ENCODE measurements around the gene TTLL4. TPM values are rescaled to one million over a fixed set of nuclear protein-coding genes. Genes with fewer than 3 reads are reported as not detected.

Gene TTLL4
- 19.0 TPM for total RNA-seq
- polyA plus RNA-seq = 1 to 10 TPM; 4.1 to 6.7 (median 4.8) TPM

- H3K9me3 Mint-ChIP-seq = no peaks in the 10 kb centered on the region
- H3K36me3 Mint-ChIP-seq = peaks cover 6% of the 10 kb centered on the region
- peak within 1 kb of the TSS; percentile 82 for H3K27ac ChIP-seq (ENCODE audit: insufficient read depth, low read length, poor library complexity, severe bottlenecking)
- H3K4me3 ChIP-seq (ENCODE audit: low read depth, low read length) = peak within 1 kb of the TSS; percentile 88
- peak within 1 kb of the TSS; percentile 29 to 98 (median 83) for H3K27ac Mint-ChIP-seq
- no peaks in the 10 kb centered on the region for H3K9me3 ChIP-seq (ENCODE audit: control insufficient read depth in 2 of 2, low read length in 2 of 2)
- peaks cover 2% of the 10 kb centered on the region for H3K36me3 ChIP-seq (ENCODE audit: control insufficient read depth, insufficient read depth, low read length)
- no peaks in the 10 kb centered on the region for H3K27me3 Mint-ChIP-seq
- H3K4me3 Mint-ChIP-seq = peak within 1 kb of the TSS; percentile 94 to 97 (median 96)
- peaks cover 14% of the 10 kb centered on the region for H3K4me1 ChIP-seq (ENCODE audit: control insufficient read depth, insufficient read depth, low read length, poor library complexity, severe bottlenecking)
- ATAC-seq (ENCODE audit: low read depth in 2 of 2) (peak; percentile 98), DNase-seq (peak; percentile 98 to 99 (median 99))
- H3K4me1 Mint-ChIP-seq = peaks cover 5 to 28% (median 16%) of the 10 kb centered on the region in 4 donors
- no peaks in the 10 kb centered on the region for H3K27me3 ChIP-seq (ENCODE audit: control insufficient read depth, insufficient read depth, low read length)
Measured at GRCh38 chr2:218710687-218711549, at the start of gene TTLL4. TSS of gene TTLL4 (plus strand) at chr2:218710835. CDS start at chr2:218737677, 26,842 bp downstream.

DNA sequence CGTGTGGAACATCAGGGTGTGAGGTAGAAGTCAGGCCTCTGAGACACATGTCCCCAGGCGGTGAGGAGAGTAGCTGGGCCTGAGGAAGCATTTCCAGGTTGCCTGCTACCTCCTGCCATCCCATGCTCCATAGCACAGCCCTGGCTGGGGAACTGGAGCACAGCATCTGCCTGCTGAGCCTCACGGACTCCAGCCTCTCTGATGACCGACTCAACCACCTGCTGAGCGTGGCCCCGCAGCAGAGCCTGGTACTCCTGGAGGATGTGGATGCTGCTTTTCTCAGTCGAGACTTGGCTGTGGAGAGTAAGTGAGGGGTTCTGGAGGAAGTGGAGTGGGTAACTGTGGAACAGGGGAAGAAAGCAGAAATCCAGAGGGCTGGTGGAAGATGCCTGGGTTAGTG, 48.3 kb upstream of the TTLL4 start:
- Mint-ChIP-seq H3K27ac (no peak overlapping the region), H3K36me3 (peaks cover 45% of the 10 kb centered on the region), H3K27me3 (no peaks in the 10 kb centered on the region), H3K4me3 (peak overlapping the region in 1 of 4 donors; percentile 71), H3K4me1 (peaks cover 13 to 31% (median 23%) of the 10 kb centered on the region in 4 donors), H3K9me3 (no peaks in the 10 kb centered on the region)
- Histone ChIP-seq H3K9me3 (ENCODE audit: control insufficient read depth in 2 of 2, low read length in 2 of 2) (no peaks in the 10 kb centered on the region), H3K27me3 (ENCODE audit: control insufficient read depth, insufficient read depth, low read length) (no peaks in the 10 kb centered on the region), H3K4me3 (ENCODE audit: low read depth, low read length) (no peak overlapping the region), H3K27ac (ENCODE audit: insufficient read depth, low read length, poor library complexity, severe bottlenecking) (no peak overlapping the region), H3K36me3 (ENCODE audit: control insufficient read depth, insufficient read depth, low read length) (peaks cover 50% of the 10 kb centered on the region), H3K4me1 (ENCODE audit: control insufficient read depth, insufficient read depth, low read length, poor library complexity, severe bottlenecking) (peaks cover 17% of the 10 kb centered on the region)
- DNase-seq (no peak), ATAC-seq (ENCODE audit: low read depth in 2 of 2) (no peak)

- Mint-ChIP-seq H3K4me1 (peaks cover 10 to 28% (median 20%) of the 10 kb centered on the region in 4 donors), H3K36me3 (peaks cover 47% of the 10 kb centered on the region), H3K9me3 (no peaks in the 10 kb centered on the region), H3K27me3 (no peaks in the 10 kb centered on the region), H3K27ac (no peak overlapping the region), H3K4me3 (peak overlapping the region in 1 of 4 donors; percentile 71)
- no peaks in the 10 kb centered on the region for H3K9me3 ChIP-seq (ENCODE audit: control insufficient read depth in 2 of 2, low read length in 2 of 2)
- H3K27me3 ChIP-seq (ENCODE audit: control insufficient read depth, insufficient read depth, low read length) = no peaks in the 10 kb centered on the region
- DNase-seq = no peak
- no peak overlapping the region for H3K27ac ChIP-seq (ENCODE audit: insufficient read depth, low read length, poor library complexity, severe bottlenecking)
- ATAC-seq (ENCODE audit: low read depth in 2 of 2) = no peak
- H3K4me3 ChIP-seq (ENCODE audit: low read depth, low read length) = no peak overlapping the region
- peaks cover 17% of the 10 kb centered on the region for H3K4me1 ChIP-seq (ENCODE audit: control insufficient read depth, insufficient read depth, low read length, poor library complexity, severe bottlenecking)
- H3K36me3 ChIP-seq (ENCODE audit: control insufficient read depth, insufficient read depth, low read length) = peaks cover 55% of the 10 kb centered on the region
Measured at GRCh38 chr2:218662827-218663226, 47.8 kb upstream of the TTLL4 start.

DNA sequence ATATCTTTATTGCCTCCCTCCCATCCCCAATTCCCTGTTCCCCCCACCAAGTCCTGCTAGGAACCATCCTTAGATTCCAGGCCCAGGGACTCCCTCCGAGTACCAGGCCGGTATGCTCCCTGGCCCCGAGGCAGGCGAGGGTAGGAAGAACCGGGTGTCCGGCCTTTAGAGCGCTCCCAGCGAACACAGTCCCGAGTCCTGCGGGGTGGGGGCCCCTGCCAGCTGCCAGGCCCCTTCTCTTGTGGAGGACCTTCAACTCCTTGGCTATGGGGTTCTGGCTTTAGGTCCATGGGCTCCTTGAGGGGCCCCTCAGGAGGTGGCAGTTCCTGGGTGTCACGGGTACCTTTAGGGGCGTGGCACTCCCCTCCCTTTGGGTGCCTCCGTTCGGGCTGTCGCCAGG, 46.7 kb upstream of the TTLL4 start:
- Mint-ChIP-seq H3K27ac (no peak overlapping the region), H3K4me3 (peak overlapping the region in 1 of 4 donors; percentile 60), H3K4me1 (peaks cover 9 to 17% (median 12%) of the 10 kb centered on the region in 4 donors), H3K36me3 (peaks cover 42% of the 10 kb centered on the region), H3K27me3 (no peaks in the 10 kb centered on the region), H3K9me3 (no peaks in the 10 kb centered on the region)
- H3K9me3 ChIP-seq (ENCODE audit: control insufficient read depth in 2 of 2, low read length in 2 of 2) = no peaks in the 10 kb centered on the region
- H3K4me1 ChIP-seq (ENCODE audit: control insufficient read depth, insufficient read depth, low read length, poor library complexity, severe bottlenecking) = peaks cover 9% of the 10 kb centered on the region
- H3K36me3 ChIP-seq (ENCODE audit: control insufficient read depth, insufficient read depth, low read length) = peaks cover 64% of the 10 kb centered on the region
- H3K27ac ChIP-seq (ENCODE audit: insufficient read depth, low read length, poor library complexity, severe bottlenecking) = no peak overlapping the region
- no peak for DNase-seq
- no peak for ATAC-seq (ENCODE audit: low read depth in 2 of 2)
- no peaks in the 10 kb centered on the region for H3K27me3 ChIP-seq (ENCODE audit: control insufficient read depth, insufficient read depth, low read length)
- H3K4me3 ChIP-seq (ENCODE audit: low read depth, low read length) = no peak overlapping the region

DNA sequence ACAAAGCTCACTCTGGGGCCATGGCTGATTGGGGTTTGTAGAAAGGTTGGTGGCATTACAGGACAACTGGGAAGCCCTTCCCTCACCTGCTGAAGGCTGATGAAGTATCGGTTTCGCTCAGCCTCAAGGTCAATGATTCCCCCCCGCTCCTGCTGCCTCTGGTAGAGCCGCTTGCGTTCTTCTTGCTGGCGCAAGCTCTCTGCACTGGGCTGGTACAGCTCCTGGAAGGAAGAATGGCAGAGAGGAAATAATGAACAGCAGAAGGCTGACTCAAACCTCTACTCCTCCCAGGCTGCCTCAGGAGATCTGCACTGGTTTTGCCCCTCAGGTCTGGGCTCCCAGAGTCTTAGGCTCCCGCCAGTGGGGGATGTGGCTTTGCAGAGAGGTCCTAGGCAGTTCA, 46.0 kb upstream of the TTLL4 start:
- Histone ChIP-seq H3K4me3 (ENCODE audit: low read depth, low read length) (no peak overlapping the region), H3K27ac (ENCODE audit: insufficient read depth, low read length, poor library complexity, severe bottlenecking) (no peak overlapping the region), H3K36me3 (ENCODE audit: control insufficient read depth, insufficient read depth, low read length) (peaks cover 64% of the 10 kb centered on the region), H3K27me3 (ENCODE audit: control insufficient read depth, insufficient read depth, low read length) (no peaks in the 10 kb centered on the region), H3K9me3 (ENCODE audit: control insufficient read depth in 2 of 2, low read length in 2 of 2) (no peaks in the 10 kb centered on the region), H3K4me1 (ENCODE audit: control insufficient read depth, insufficient read depth, low read length, poor library complexity, severe bottlenecking) (peaks cover 6% of the 10 kb centered on the region)
- no peak overlapping the region for H3K27ac Mint-ChIP-seq
- H3K36me3 Mint-ChIP-seq = peaks cover 39% of the 10 kb centered on the region
- ATAC-seq (ENCODE audit: low read depth in 2 of 2) = no peak
- H3K4me1 Mint-ChIP-seq = peaks cover 8 to 11% (median 10%) of the 10 kb centered on the region in 4 donors
- H3K27me3 Mint-ChIP-seq = no peaks in the 10 kb centered on the region
- no peak for DNase-seq
- H3K4me3 Mint-ChIP-seq = peak overlapping the region in 1 of 4 donors; percentile 60
- H3K9me3 Mint-ChIP-seq = no peaks in the 10 kb centered on the region

GRCh38 chr2:218671097-218671653, 39.5 kb upstream of the TTLL4 start:
- Mint-ChIP-seq H3K9me3 (no peaks in the 10 kb centered on the region), H3K36me3 (peaks cover 7% of the 10 kb centered on the region), H3K27ac (peak overlapping the region; percentile 96 to 98 (median 97)), H3K4me3 (peak overlapping the region; percentile 96 to 99 (median 98)), H3K27me3 (no peaks in the 10 kb centered on the region), H3K4me1 (peaks cover 4 to 23% (median 16%) of the 10 kb centered on the region in 4 donors)
- Histone ChIP-seq H3K4me3 (ENCODE audit: low read depth, low read length) (peak overlapping the region; percentile 90), H3K36me3 (ENCODE audit: control insufficient read depth, insufficient read depth, low read length) (peaks cover 21% of the 10 kb centered on the region), H3K4me1 (ENCODE audit: control insufficient read depth, insufficient read depth, low read length, poor library complexity, severe bottlenecking) (peaks cover 17% of the 10 kb centered on the region), H3K9me3 (ENCODE audit: control insufficient read depth in 2 of 2, low read length in 2 of 2) (no peaks in the 10 kb centered on the region), H3K27me3 (ENCODE audit: control insufficient read depth, insufficient read depth, low read length) (no peaks in the 10 kb centered on the region), H3K27ac (ENCODE audit: insufficient read depth, low read length, poor library complexity, severe bottlenecking) (peak overlapping the region; percentile 79)
- DNase-seq (peak in 1 of 3 donors; percentile 7), ATAC-seq (ENCODE audit: low read depth in 2 of 2) (no peak)

DNA sequence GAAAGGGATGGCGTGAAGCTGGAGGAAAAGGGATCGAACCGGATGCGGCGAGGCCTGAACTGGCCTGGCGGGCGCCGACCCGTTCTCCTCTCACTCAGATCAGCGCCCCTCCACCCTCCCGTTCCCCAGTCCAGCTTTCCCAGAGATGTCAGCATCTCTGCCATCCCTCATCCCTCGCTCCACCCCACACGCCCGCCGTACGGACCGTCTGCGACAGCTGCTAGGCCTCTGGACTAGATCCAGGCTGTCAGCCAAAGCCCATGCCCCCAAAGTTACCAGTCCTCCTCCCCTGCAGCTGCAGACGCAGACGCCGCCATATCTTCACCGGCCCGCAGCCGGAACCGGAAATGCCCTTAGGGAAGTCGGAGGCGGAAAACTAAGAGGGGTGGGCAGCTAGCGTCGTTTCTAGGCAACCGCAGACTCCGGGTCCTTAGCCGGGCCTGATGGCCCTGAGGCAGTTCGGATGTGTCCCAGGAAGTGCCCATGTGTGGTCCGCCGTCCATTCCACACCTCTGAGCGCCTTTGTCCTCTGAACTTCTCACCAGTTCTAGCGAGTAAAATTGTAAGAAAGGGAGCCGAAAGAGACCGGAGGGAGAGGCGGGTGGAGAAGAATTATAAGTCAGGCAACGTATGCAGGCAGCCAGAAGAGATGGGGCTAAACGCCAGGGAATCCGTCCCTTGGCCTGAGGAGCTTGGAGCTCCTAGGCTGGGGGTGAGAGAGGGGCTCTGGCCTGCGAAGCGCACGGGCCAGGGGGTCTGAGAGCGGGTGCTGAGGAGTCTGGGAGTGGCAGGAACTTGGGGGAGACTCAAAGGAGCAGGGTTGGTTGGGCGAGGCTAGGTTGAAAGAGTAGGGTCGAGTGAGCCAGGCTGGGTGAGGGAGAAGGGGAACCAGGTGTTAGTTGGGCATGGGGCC, 38.7 kb upstream of the TTLL4 start, which contains the start of the genes RNF25 and STK36:
Gene RNF25, minus strand, starts transcription at position 349 of the 913 bp plus-strand sequence. Its CDS starts 32 bp downstream, at position 317.
Gene STK36, plus strand, starts transcription at position 433 of the 913 bp plus-strand sequence. CDS start 744 bp downstream, outside the sequence.
- Histone ChIP-seq H3K27me3 (ENCODE audit: control insufficient read depth, insufficient read depth, low read length) (no peaks in the 10 kb centered on the region), H3K36me3 (ENCODE audit: control insufficient read depth, insufficient read depth, low read length) (peaks cover 16% of the 10 kb centered on the region), H3K4me3 (ENCODE audit: low read depth, low read length) (peak within 1 kb of the TSS; percentile 90), H3K27ac (ENCODE audit: insufficient read depth, low read length, poor library complexity, severe bottlenecking) (peak within 1 kb of the TSS; percentile 79), H3K9me3 (ENCODE audit: control insufficient read depth in 2 of 2, low read length in 2 of 2) (no peaks in the 10 kb centered on the region), H3K4me1 (ENCODE audit: control insufficient read depth, insufficient read depth, low read length, poor library complexity, severe bottlenecking) (peaks cover 17% of the 10 kb centered on the region)
- ATAC-seq (ENCODE audit: low read depth in 2 of 2) (peak; percentile 94 to 95), DNase-seq (peak; percentile 76 to 91 (median 82))
- Mint-ChIP-seq H3K4me3 (peak within 1 kb of the TSS; percentile 96 to 99 (median 98)), H3K36me3 (peaks cover 10% of the 10 kb centered on the region), H3K27me3 (no peaks in the 10 kb centered on the region), H3K4me1 (peaks cover 4 to 23% (median 16%) of the 10 kb centered on the region in 4 donors), H3K27ac (peak within 1 kb of the TSS; percentile 96 to 98 (median 98)), H3K9me3 (no peaks in the 10 kb centered on the region)
